Measurements from ENCODE around the gene FAIM2. TPM values are rescaled to one million over a fixed set of nuclear protein-coding genes. Genes with fewer than 3 reads are reported as not detected.

Gene FAIM2
- total RNA-seq, 1 experiment from 2014 or later, result 0.18 TPM

- no peak overlapping the region for H3K4me2 ChIP-seq (ENCODE audit: low read length)
- no peaks in the 10 kb centered on the region for H3K27me3 ChIP-seq (ENCODE audit: low read length)
- ChIA-PET POLR2A (ENCODE audit: unreplicated experiment) (no interaction called here), CTCF (no interaction called here)
- no peaks in the 10 kb centered on the region for H3F3A ChIP-seq (ENCODE audit: low read length, unreplicated experiment)
- H3K4me3 ChIP-seq (ENCODE audit: low read length), result no peak overlapping the region
- no peak overlapping the region for H2AFZ ChIP-seq (ENCODE audit: low read length)
- no peak for TF ChIP-seq EZH2 (IDR thresholded peaks at IDR 0.05; ENCODE audit: low read length, unreplicated experiment)
- TF ChIP-seq, protein P1, sequence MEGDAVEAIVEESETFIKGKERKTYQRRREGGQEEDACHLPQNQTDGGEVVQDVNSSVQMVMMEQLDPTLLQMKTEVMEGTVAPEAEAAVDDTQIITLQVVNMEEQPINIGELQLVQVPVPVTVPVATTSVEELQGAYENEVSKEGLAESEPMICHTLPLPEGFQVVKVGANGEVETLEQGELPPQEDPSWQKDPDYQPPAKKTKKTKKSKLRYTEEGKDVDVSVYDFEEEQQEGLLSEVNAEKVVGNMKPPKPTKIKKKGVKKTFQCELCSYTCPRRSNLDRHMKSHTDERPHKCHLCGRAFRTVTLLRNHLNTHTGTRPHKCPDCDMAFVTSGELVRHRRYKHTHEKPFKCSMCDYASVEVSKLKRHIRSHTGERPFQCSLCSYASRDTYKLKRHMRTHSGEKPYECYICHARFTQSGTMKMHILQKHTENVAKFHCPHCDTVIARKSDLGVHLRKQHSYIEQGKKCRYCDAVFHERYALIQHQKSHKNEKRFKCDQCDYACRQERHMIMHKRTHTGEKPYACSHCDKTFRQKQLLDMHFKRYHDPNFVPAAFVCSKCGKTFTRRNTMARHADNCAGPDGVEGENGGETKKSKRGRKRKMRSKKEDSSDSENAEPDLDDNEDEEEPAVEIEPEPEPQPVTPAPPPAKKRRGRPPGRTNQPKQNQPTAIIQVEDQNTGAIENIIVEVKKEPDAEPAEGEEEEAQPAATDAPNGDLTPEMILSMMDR (conservative IDR thresholded peaks at IDR 0.05; ENCODE audit: low read depth, low read length), result no peak
- BruUV-seq (replicated peaks), result no TSS peak
- H3K79me2 ChIP-seq (ENCODE audit: low read length), result no peaks in the 10 kb centered on the region
- no peaks in the 10 kb centered on the region for H3K9me3 ChIP-seq (ENCODE audit: low read length)
- no peaks in the 10 kb centered on the region for H3K9me2 ChIP-seq (replicated peaks; ENCODE audit: low read length)
- H4K20me1 ChIP-seq (ENCODE audit: low read length), result no peaks in the 10 kb centered on the region
- intact Hi-C loops (cut with micrococcal nuclease), result no loop called here
- H3K36me3 ChIP-seq (ENCODE audit: low read depth, low read length), result no peaks in the 10 kb centered on the region
- DNase-seq (no peak), ATAC-seq (no peak)
- H3K9ac ChIP-seq (ENCODE audit: low read length), result no peak overlapping the region
- no peak overlapping the region for H3K27ac ChIP-seq (ENCODE audit: low read length)
- no peaks in the 10 kb centered on the region; the same call in 1 of the 2 replicates for H3K4me1 ChIP-seq (ENCODE audit: insufficient read depth, low read length)
Observed at GRCh38 chr12:49925433-49926204, 21.9 kb upstream of the FAIM2 start.

- Histone ChIP-seq H4K20me1 (ENCODE audit: low read length) (no peaks in the 10 kb centered on the region), H3K36me3 (ENCODE audit: low read depth, low read length) (no peaks in the 10 kb centered on the region), H3K9ac (ENCODE audit: low read length) (no peak overlapping the region), H2AFZ (ENCODE audit: low read length) (no peak overlapping the region), H3K4me3 (ENCODE audit: low read length) (no peak overlapping the region), H3K4me1 (ENCODE audit: insufficient read depth, low read length) (peaks cover 5% of the 10 kb centered on the region), H3K27me3 (ENCODE audit: low read length) (no peaks in the 10 kb centered on the region), H3K9me2 (replicated peaks; ENCODE audit: low read length) (no peaks in the 10 kb centered on the region), H3K27ac (ENCODE audit: low read length) (no peak overlapping the region), H3F3A (ENCODE audit: low read length, unreplicated experiment) (no peaks in the 10 kb centered on the region), H3K4me2 (ENCODE audit: low read length) (no peak overlapping the region), H3K79me2 (ENCODE audit: low read length) (no peaks in the 10 kb centered on the region), H3K9me3 (ENCODE audit: low read length) (no peaks in the 10 kb centered on the region)
- POLR2A ChIA-PET (ENCODE audit: unreplicated experiment), result no interaction called here
- ATAC-seq, result no peak
- intact Hi-C loops (cut with micrococcal nuclease), result no loop called here
- DNase-seq, result no peak
- TF ChIP-seq EZH2 (IDR thresholded peaks at IDR 0.05; ENCODE audit: low read length, unreplicated experiment), result no peak
- BruUV-seq (replicated peaks), result no TSS peak
- CTCF ChIA-PET, result no interaction called here
Observed at GRCh38 chr12:49924628-49925246, 21.0 kb upstream of the FAIM2 start.

DNA sequence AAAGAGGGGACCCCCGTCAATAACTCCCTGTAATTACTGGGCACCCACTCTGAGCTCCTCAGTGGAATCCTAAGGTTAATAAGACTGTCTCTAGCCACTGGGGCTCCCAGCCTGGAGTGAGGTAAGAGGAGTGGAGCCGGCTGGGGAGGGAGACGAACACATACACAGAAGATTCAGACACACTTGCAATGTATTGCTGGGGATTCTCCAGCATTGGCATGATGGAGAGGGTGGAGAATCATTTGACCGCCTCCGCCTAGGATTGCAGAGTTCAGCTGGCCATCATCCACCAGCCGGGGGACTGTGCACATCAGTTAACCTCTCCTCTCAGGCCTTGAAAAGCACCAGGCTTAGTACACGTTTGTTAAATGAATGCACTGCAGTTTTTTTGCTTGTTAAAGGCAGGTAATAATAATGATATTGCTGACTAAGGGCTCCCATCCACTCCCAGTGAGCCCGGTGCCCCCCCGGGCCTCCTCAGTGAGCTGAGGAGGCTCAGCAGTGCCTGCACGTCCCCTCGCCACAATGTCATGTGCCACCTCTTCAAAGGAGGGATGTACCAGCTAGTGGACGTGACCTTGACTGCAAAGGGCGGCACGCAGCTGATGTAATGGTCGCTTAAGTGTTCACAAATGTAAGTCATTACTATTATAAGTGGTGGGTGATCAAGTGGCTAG lies 20.3 kb upstream of the FAIM2 start:
- no peaks in the 10 kb centered on the region for H3K27me3 ChIP-seq (ENCODE audit: low read length)
- DNase-seq (no peak), ATAC-seq (no peak)
- ChIA-PET CTCF (no interaction called here), POLR2A (ENCODE audit: unreplicated experiment) (no interaction called here)
- no peak overlapping the region for H3K9ac ChIP-seq (ENCODE audit: low read length)
- H3K27ac ChIP-seq (ENCODE audit: low read length), result no peak overlapping the region
- no peaks in the 10 kb centered on the region for H3K9me3 ChIP-seq (ENCODE audit: low read length)
- no peak overlapping the region for H2AFZ ChIP-seq (ENCODE audit: low read length)
- H3K79me2 ChIP-seq (ENCODE audit: low read length), result no peaks in the 10 kb centered on the region
- intact Hi-C loops (cut with micrococcal nuclease), result no loop called here
- BruUV-seq (replicated peaks), result no TSS peak
- H3K4me3 ChIP-seq (ENCODE audit: low read length), result no peak overlapping the region
- H3K4me2 ChIP-seq (ENCODE audit: low read length), result no peak overlapping the region
- no peaks in the 10 kb centered on the region for H3K36me3 ChIP-seq (ENCODE audit: low read depth, low read length)
- TF ChIP-seq EZH2phosphoT487 (IDR thresholded peaks at IDR 0.05; ENCODE audit: borderline replicate concordance, low read length) (no peak), EZH2 (IDR thresholded peaks at IDR 0.05; ENCODE audit: low read length, unreplicated experiment) (no peak)
- TF ChIP-seq, protein P1 (conservative IDR thresholded peaks at IDR 0.05; ENCODE audit: low read depth, low read length), result no peak
- peaks cover 5% of the 10 kb centered on the region for H3K4me1 ChIP-seq (ENCODE audit: insufficient read depth, low read length)
- no peaks in the 10 kb centered on the region for H4K20me1 ChIP-seq (ENCODE audit: low read length)
- no peaks in the 10 kb centered on the region for H3F3A ChIP-seq (ENCODE audit: low read length, unreplicated experiment)
- H3K9me2 ChIP-seq (replicated peaks; ENCODE audit: low read length), result no peaks in the 10 kb centered on the region

Measured in PC-3 (cell line).